ENCODE data around the gene HSPA12B.

The HSPA12B gene

DNA sequence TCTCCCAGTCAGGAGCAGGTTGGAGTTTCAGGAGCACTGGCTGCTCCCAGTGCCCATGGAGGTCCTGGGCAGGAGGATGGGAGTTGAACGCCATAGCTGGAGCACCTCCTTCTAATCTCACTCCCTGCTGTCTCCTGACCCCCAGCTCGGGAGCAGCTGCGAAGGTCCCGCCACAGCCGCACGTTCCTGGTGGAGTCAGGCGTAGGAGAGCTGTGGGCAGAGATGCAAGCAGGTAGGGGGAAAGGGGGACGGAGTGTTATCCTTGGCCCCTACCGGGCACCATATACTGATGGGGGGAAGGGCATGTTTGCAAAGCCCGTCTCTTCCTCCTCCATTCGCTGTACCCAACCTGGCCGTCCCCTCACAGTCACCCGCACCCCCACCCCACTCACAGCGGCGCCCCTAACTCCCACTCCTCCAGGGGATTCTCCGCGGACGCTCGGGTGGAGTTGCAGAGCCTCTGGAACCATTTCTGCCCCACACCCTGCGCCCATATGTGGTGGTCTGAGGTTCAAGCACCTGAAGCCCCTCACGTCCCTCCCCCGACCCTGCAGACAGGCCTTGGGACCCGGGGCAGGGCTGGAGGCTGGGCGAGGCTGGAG, 16.7 kb downstream of the HSPA12B start:
- Histone ChIP-seq H3K4me1 (ENCODE audit: control insufficient read depth, insufficient read depth, low read length) (no peaks in the 10 kb centered on the region), H3K36me3 (ENCODE audit: control insufficient read depth, insufficient read depth, low read length) (no peaks in the 10 kb centered on the region), H3K4me3 (ENCODE audit: low read length) (no peak overlapping the region), H3K9ac (ENCODE audit: low read length) (no peak overlapping the region), H3K27ac (ENCODE audit: low read depth, low read length) (no peak overlapping the region), H3K27me3 (ENCODE audit: control insufficient read depth, insufficient read depth, low read length) (no peaks in the 10 kb centered on the region)

- H3K4me1 ChIP-seq (ENCODE audit: control insufficient read depth, insufficient read depth, low read length) = no peaks in the 10 kb centered on the region
- H3K9ac ChIP-seq (ENCODE audit: low read length) = no peak overlapping the region
- no peak overlapping the region for H3K4me3 ChIP-seq (ENCODE audit: low read length)
- no peaks in the 10 kb centered on the region for H3K36me3 ChIP-seq (ENCODE audit: control insufficient read depth, insufficient read depth, low read length)
- no peaks in the 10 kb centered on the region for H3K27me3 ChIP-seq (ENCODE audit: control insufficient read depth, insufficient read depth, low read length)
- no peak overlapping the region for H3K27ac ChIP-seq (ENCODE audit: low read depth, low read length)
Observed at GRCh38 chr20:3749689-3750531, 17.4 kb downstream of the HSPA12B start.

DNA sequence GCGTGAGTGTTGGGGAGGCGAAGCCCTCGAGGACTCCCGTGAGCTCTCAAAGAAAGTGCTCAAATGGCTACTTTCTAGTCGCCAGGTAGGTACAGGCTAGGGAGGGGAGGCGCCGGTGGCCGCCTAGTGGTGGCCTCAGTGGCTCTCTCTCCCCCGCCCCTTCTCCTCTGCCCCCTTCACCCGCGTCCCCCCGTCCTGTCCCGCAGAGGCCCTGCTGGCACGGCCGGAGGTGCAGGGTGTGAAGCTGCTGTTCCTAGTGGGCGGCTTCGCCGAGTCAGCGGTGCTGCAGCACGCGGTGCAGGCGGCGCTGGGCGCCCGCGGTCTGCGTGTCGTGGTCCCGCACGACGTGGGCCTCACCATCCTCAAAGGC, 18.8 kb downstream of the HSPA12B start:
- Histone ChIP-seq H3K9ac (ENCODE audit: low read length) (no peak overlapping the region), H3K36me3 (ENCODE audit: control insufficient read depth, insufficient read depth, low read length) (peaks cover 2% of the 10 kb centered on the region), H3K4me1 (ENCODE audit: control insufficient read depth, insufficient read depth, low read length) (no peaks in the 10 kb centered on the region), H3K27ac (ENCODE audit: low read depth, low read length) (no peak overlapping the region), H3K27me3 (ENCODE audit: control insufficient read depth, insufficient read depth, low read length) (no peaks in the 10 kb centered on the region), H3K4me3 (ENCODE audit: low read length) (peak overlapping the region; percentile 42)

DNA sequence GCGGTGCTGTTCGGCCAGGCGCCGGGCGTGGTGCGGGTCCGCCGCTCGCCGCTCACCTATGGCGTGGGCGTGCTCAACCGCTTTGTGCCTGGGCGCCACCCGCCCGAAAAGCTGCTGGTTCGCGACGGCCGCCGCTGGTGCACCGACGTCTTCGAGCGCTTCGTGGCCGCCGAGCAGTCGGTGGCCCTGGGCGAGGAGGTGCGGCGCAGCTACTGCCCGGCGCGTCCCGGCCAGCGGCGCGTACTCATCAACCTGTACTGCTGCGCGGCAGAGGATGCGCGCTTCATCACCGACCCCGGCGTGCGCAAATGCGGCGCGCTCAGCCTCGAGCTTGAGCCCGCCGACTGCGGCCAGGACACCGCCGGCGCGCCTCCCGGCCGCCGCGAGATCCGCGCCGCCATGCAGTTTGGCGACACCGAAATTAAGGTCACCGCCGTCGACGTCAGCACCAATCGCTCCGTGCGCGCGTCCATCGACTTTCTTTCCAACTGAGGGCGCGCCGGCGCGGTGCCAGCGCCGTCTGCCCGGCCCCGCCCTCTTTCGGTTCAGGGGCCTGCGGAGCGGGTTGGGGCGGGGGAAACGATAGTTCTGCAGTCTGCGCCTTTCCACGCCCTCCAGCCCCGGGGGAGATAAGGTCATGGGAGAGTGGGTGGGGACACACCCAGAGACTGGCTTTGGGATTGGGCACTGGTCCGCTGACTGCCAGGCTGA, 19.3 kb downstream of the HSPA12B start:
- Histone ChIP-seq H3K4me1 (ENCODE audit: control insufficient read depth, insufficient read depth, low read length) (no peaks in the 10 kb centered on the region), H3K4me3 (ENCODE audit: low read length) (peak overlapping the region; percentile 42), H3K9ac (ENCODE audit: low read length) (peak overlapping the region; percentile 5), H3K27me3 (ENCODE audit: control insufficient read depth, insufficient read depth, low read length) (no peaks in the 10 kb centered on the region), H3K36me3 (ENCODE audit: control insufficient read depth, insufficient read depth, low read length) (peaks cover 2% of the 10 kb centered on the region), H3K27ac (ENCODE audit: low read depth, low read length) (peak overlapping the region; percentile 7)

DNA sequence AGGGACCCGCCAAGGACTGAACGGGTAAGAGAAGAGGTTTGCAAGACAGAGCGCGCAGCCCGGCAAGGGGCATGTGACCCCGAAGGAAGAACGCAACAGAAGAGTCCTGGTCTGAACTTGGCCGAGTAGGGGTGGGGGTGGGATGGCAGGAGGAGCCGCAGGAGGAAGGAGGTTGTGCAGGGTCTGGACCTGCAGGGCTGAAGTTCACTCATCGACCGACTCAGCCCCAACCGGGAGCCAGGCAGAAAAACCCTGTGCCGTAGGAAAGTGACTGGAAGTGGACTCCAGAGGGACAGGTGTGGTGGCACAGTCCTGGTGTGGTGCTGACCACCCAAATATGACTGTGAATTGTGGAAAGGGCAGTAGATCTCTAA, 19.9 kb downstream of the HSPA12B start:
- peaks cover 2% of the 10 kb centered on the region for H3K36me3 ChIP-seq (ENCODE audit: control insufficient read depth, insufficient read depth, low read length)
- peak overlapping the region; percentile 7 for H3K27ac ChIP-seq (ENCODE audit: low read depth, low read length)
- no peaks in the 10 kb centered on the region for H3K4me1 ChIP-seq (ENCODE audit: control insufficient read depth, insufficient read depth, low read length)
- peak overlapping the region; percentile 42 for H3K4me3 ChIP-seq (ENCODE audit: low read length)
- no peaks in the 10 kb centered on the region for H3K27me3 ChIP-seq (ENCODE audit: control insufficient read depth, insufficient read depth, low read length)
- peak overlapping the region; percentile 5 for H3K9ac ChIP-seq (ENCODE audit: low read length)

GRCh38 chr20:3753098-3753497, 20.6 kb downstream of the HSPA12B start:
- no peaks in the 10 kb centered on the region for H3K4me1 ChIP-seq (ENCODE audit: control insufficient read depth, insufficient read depth, low read length)
- no peak overlapping the region for H3K27ac ChIP-seq (ENCODE audit: low read depth, low read length)
- H3K4me3 ChIP-seq (ENCODE audit: low read length) = no peak overlapping the region
- H3K9ac ChIP-seq (ENCODE audit: low read length) = no peak overlapping the region
- H3K27me3 ChIP-seq (ENCODE audit: control insufficient read depth, insufficient read depth, low read length) = no peaks in the 10 kb centered on the region
- H3K36me3 ChIP-seq (ENCODE audit: control insufficient read depth, insufficient read depth, low read length) = peaks cover 4% of the 10 kb centered on the region

DNA sequence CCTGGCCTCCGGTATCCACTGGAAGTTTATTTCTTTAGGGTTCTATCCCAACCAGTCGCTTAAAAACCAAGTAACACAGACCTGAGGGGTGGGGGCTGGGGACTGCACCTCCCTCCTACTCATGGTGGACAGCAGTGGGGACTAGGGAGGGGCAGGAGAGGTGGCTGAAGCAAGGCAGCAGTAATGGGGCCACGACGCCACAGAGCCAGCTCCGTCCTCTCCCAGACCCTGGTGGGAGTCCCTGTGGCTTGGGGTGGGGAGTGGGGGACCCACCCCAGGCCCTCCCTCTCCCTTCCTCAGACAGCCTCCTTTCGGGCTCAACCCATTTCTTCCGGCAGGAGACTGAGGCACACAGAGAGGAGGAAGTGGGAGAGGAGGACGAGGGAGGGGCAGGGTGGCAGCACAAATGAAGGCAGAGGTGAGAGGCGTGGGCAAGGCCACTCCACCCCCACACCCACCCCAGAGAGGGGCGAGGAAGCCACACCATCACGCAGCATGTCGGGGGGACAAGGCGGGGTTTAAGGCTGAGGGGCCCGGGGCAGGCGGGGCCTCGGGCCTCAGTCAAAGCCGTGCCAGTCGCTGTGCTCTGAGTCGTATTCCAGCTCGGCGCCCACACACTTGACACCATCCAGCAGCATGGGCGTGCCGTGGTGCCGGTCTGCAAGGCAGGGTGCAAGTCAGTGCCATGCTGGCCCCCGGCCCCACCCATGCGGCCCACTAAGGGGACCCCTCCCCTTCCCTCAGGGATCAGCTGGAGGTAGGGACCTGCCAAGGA, 21.2 kb downstream of the HSPA12B start:
- H3K27me3 ChIP-seq (ENCODE audit: control insufficient read depth, insufficient read depth, low read length) = no peaks in the 10 kb centered on the region
- peaks cover 8% of the 10 kb centered on the region for H3K36me3 ChIP-seq (ENCODE audit: control insufficient read depth, insufficient read depth, low read length)
- H3K27ac ChIP-seq (ENCODE audit: low read depth, low read length) = no peak overlapping the region
- H3K4me3 ChIP-seq (ENCODE audit: low read length) = no peak overlapping the region
- no peaks in the 10 kb centered on the region for H3K4me1 ChIP-seq (ENCODE audit: control insufficient read depth, insufficient read depth, low read length)
- no peak overlapping the region for H3K9ac ChIP-seq (ENCODE audit: low read length)

GRCh38 chr20:3754276-3754630, 21.8 kb downstream of the HSPA12B start:
- H3K27ac ChIP-seq (ENCODE audit: low read depth, low read length) = no peak overlapping the region
- H3K4me3 ChIP-seq (ENCODE audit: low read length) = no peak overlapping the region
- H3K9ac ChIP-seq (ENCODE audit: low read length) = no peak overlapping the region
- no peaks in the 10 kb centered on the region for H3K4me1 ChIP-seq (ENCODE audit: control insufficient read depth, insufficient read depth, low read length)
- H3K36me3 ChIP-seq (ENCODE audit: control insufficient read depth, insufficient read depth, low read length) = peaks cover 8% of the 10 kb centered on the region
- H3K27me3 ChIP-seq (ENCODE audit: control insufficient read depth, insufficient read depth, low read length) = no peaks in the 10 kb centered on the region

GRCh38 chr20:3755269-3755668, 22.8 kb downstream of the HSPA12B start:
- peaks cover 11% of the 10 kb centered on the region for H3K36me3 ChIP-seq (ENCODE audit: control insufficient read depth, insufficient read depth, low read length)
- H3K4me1 ChIP-seq (ENCODE audit: control insufficient read depth, insufficient read depth, low read length) = no peaks in the 10 kb centered on the region
- H3K4me3 ChIP-seq (ENCODE audit: low read length) = no peak overlapping the region
- H3K27me3 ChIP-seq (ENCODE audit: control insufficient read depth, insufficient read depth, low read length) = no peaks in the 10 kb centered on the region
- H3K27ac ChIP-seq (ENCODE audit: low read depth, low read length) = no peak overlapping the region
- no peak overlapping the region for H3K9ac ChIP-seq (ENCODE audit: low read length)

- H3K4me3 ChIP-seq (ENCODE audit: low read length) = no peak overlapping the region
- H3K27me3 ChIP-seq (ENCODE audit: control insufficient read depth, insufficient read depth, low read length) = no peaks in the 10 kb centered on the region
- H3K4me1 ChIP-seq (ENCODE audit: control insufficient read depth, insufficient read depth, low read length) = peaks cover 3% of the 10 kb centered on the region
- no peak overlapping the region for H3K9ac ChIP-seq (ENCODE audit: low read length)
- H3K27ac ChIP-seq (ENCODE audit: low read depth, low read length) = no peak overlapping the region
- peaks cover 11% of the 10 kb centered on the region for H3K36me3 ChIP-seq (ENCODE audit: control insufficient read depth, insufficient read depth, low read length)
Observed at GRCh38 chr20:3755814-3756480, 23.5 kb downstream of the HSPA12B start.

- H3K4me3 ChIP-seq (ENCODE audit: low read length) = no peak overlapping the region
- peaks cover 4% of the 10 kb centered on the region for H3K4me1 ChIP-seq (ENCODE audit: control insufficient read depth, insufficient read depth, low read length)
- H3K36me3 ChIP-seq (ENCODE audit: control insufficient read depth, insufficient read depth, low read length) = peaks cover 11% of the 10 kb centered on the region
Observed at GRCh38 chr20:3757268-3757667, 24.8 kb downstream of the HSPA12B start.

DNA sequence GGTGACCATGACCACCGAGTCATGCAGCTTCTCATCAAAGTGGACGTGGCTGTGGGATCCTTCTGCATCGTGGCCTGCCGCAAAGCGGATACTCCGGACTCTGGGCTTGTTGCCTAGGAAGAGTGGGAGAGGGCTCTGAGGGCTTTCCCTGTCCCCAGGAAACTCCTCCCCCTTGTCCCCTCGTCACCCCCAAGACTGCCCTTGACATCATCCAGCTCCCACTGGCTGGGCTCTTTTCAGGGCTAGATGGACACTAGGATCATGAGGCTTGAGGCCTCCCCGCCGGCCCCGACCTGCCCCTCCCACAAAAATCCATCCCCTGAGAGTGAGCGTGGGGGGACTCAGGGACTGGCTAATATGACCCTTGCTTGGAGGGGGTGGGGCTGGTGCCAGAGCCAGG, 26.1 kb downstream of the HSPA12B start:
- no peak overlapping the region for H3K27ac ChIP-seq (ENCODE audit: low read depth, low read length)
- H3K4me1 ChIP-seq (ENCODE audit: control insufficient read depth, insufficient read depth, low read length) = peaks cover 6% of the 10 kb centered on the region
- no peaks in the 10 kb centered on the region for H3K27me3 ChIP-seq (ENCODE audit: control insufficient read depth, insufficient read depth, low read length)
- no peak overlapping the region for H3K9ac ChIP-seq (ENCODE audit: low read length)
- peaks cover 11% of the 10 kb centered on the region for H3K36me3 ChIP-seq (ENCODE audit: control insufficient read depth, insufficient read depth, low read length)
- H3K4me3 ChIP-seq (ENCODE audit: low read length) = no peak overlapping the region

More at GRCh38 chr20:3757268-3757667, 24.8 kb downstream of the HSPA12B start:
- H3K9ac ChIP-seq (ENCODE audit: low read length) = no peak overlapping the region
- H3K27me3 ChIP-seq (ENCODE audit: control insufficient read depth, insufficient read depth, low read length) = no peaks in the 10 kb centered on the region
- no peak overlapping the region for H3K27ac ChIP-seq (ENCODE audit: low read depth, low read length)

Measured in rectal smooth muscle tissue (tissue), 1 donor.